ENCODE results near the gene UROC1.
A peak's percentile ranks its signal among the peaks of the same experiment; 100 is the strongest.

UROC1 gene

DNA sequence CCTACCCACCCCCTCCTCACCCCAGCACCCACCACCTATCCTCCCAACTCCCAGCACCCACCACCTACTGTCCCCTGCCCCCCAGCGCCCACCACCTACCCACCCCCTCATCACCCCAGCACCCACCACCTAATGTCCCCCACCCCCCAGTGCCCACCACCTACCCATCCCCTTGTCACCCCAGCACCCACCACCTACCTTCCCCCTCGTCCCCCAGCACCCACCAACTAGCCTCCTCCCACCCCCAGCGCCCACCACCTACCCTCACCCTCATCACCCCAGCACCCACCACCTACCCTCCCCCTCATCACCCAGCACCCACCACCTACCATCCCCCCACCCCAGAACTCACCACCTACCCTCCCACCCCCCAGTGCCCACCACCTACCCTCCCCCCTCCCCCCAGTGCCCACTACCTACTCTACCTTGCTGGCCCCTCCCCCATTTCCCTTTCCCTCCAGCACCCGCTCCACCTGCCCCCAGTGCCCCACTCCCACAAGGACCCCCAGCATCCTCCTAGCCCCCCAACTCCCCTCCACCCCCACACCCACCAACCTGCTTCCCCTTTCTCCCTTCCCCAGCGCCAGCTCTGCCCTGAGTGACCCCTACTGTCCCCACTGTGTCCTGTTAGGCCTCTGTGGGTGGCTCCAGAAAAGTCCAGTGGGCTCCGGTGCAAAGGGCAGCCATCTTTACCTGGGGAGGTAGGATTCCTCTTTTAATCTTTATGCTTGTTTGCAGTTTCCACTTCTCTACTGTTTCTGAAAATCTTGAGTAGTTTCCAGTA, 1.2 kb downstream of the UROC1 start:
- Histone ChIP-seq H3K36me3 (ENCODE audit: control insufficient read depth in 1 of 2, insufficient read depth in 2 of 2, low read depth in 1 of 2, low read length in 2 of 2) (no peaks in the 10 kb centered on the region), H3K9me3 (ENCODE audit: control insufficient read depth, low read length) (no peaks in the 10 kb centered on the region), H3K27me3 (ENCODE audit: control insufficient read depth in 1 of 2, insufficient read depth in 1 of 2, low read length in 2 of 2) (peaks cover 30 to 43% of the 10 kb centered on the region in 2 experiments), H3K79me1 (replicated peaks; ENCODE audit: low read length, poor library complexity, severe bottlenecking) (no peaks in the 10 kb centered on the region), H2BK12ac (ENCODE audit: low read length in 2 of 2) (no peak overlapping the region), H2BK120ac (ENCODE audit: low read depth, low read length) (no peak overlapping the region), H3K4me3 (ENCODE audit: insufficient read depth in 1 of 2, low read depth in 1 of 2, low read length in 2 of 2) (no peak overlapping the region), H3K18ac (ENCODE audit: low read depth in 1 of 2, low read length in 2 of 2) (no peak overlapping the region), H3K4me2 (ENCODE audit: low read length, poor library complexity, severe bottlenecking) (no peak overlapping the region), H2BK5ac (ENCODE audit: low read depth, low read length, poor library complexity, severe bottlenecking) (no peak overlapping the region), H3K27ac (ENCODE audit: low read length, poor library complexity, severe bottlenecking) (no peak overlapping the region), H4K91ac (ENCODE audit: low read length) (no peak overlapping the region), H3K9ac (ENCODE audit: low read length) (no peak overlapping the region), H2BK15ac (ENCODE audit: low read depth, poor library complexity, severe bottlenecking) (no peak overlapping the region), H3K23ac (ENCODE audit: low read length in 2 of 2) (no peak overlapping the region), H3K14ac (ENCODE audit: low read length in 2 of 2) (no peak overlapping the region), H3K4me1 (ENCODE audit: control insufficient read depth, insufficient read depth, low read depth, low read length) (peaks cover 2% of the 10 kb centered on the region), H2AK5ac (ENCODE audit: low read length, severe bottlenecking) (no peak overlapping the region), H2AFZ (ENCODE audit: low read depth, low read length) (no peak overlapping the region), H4K8ac (ENCODE audit: low read length) (no peak overlapping the region), H3K4ac (ENCODE audit: low read depth in 1 of 2, low read length in 2 of 2) (no peak overlapping the region)
- WGBS = 70% methylated on average over 4 of the region's 6 CpGs
- DNase-seq = no peak

- H3K79me1 ChIP-seq (replicated peaks; ENCODE audit: low read length, poor library complexity, severe bottlenecking) = no peaks in the 10 kb centered on the region
- 89% methylated on average over 8 of the region's 8 CpGs for WGBS
- H3K4ac ChIP-seq (ENCODE audit: low read depth in 1 of 2, low read length in 2 of 2) = no peak overlapping the region
Observed at GRCh38 chr3:126515066-126515706, 2.4 kb downstream of the UROC1 start.

DNA sequence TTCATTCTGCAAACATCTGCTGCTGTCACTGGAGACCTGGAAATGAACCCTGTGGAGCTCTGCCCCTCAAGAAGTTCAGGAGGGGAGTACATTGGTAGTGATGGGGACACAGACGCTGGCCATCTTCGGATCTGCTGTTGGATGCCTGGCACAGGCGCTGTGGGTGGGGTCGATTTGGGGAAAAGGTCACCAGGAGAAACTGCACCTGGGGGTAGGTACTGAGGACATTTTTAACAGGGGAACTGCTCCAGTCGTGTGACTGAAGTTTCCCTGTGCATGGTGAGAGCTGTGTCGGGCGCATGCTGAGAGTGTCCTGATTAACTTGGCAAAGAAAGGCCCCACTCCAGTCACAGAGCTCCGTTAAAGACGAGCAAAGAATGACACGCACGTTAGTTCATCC, 3.4 kb downstream of the UROC1 start:
- peaks cover 32 to 43% of the 10 kb centered on the region in 2 experiments for H3K27me3 ChIP-seq (ENCODE audit: control insufficient read depth in 1 of 2, insufficient read depth in 1 of 2, low read length in 2 of 2)
- no peak for DNase-seq
- no peak overlapping the region for H3K14ac ChIP-seq (ENCODE audit: low read length in 2 of 2)
- H4K8ac ChIP-seq (ENCODE audit: low read length) = no peak overlapping the region
- H2BK15ac ChIP-seq (ENCODE audit: low read depth, poor library complexity, severe bottlenecking) = no peak overlapping the region
- H3K9me3 ChIP-seq (ENCODE audit: control insufficient read depth, low read length) = no peaks in the 10 kb centered on the region
- H3K4me3 ChIP-seq (ENCODE audit: insufficient read depth in 1 of 2, low read depth in 1 of 2, low read length in 2 of 2) = no peak overlapping the region
- no peak overlapping the region for H4K91ac ChIP-seq (ENCODE audit: low read length)
- H3K4ac ChIP-seq (ENCODE audit: low read depth in 1 of 2, low read length in 2 of 2) = no peak overlapping the region
- no peak overlapping the region for H2AK5ac ChIP-seq (ENCODE audit: low read length, severe bottlenecking)
- H3K4me1 ChIP-seq (ENCODE audit: control insufficient read depth, insufficient read depth, low read depth, low read length) = peaks cover 2% of the 10 kb centered on the region
- H3K79me1 ChIP-seq (replicated peaks; ENCODE audit: low read length, poor library complexity, severe bottlenecking) = no peaks in the 10 kb centered on the region
- no peak overlapping the region for H2BK120ac ChIP-seq (ENCODE audit: low read depth, low read length)
- H2BK12ac ChIP-seq (ENCODE audit: low read length in 2 of 2) = no peak overlapping the region
- WGBS = 80% methylated on average over 11 of the region's 11 CpGs
- H2AFZ ChIP-seq (ENCODE audit: low read depth, low read length) = no peak overlapping the region
- no peak overlapping the region for H3K23ac ChIP-seq (ENCODE audit: low read length in 2 of 2)
- no peak overlapping the region for H3K18ac ChIP-seq (ENCODE audit: low read depth in 1 of 2, low read length in 2 of 2)
- no peaks in the 10 kb centered on the region for H3K36me3 ChIP-seq (ENCODE audit: control insufficient read depth in 1 of 2, insufficient read depth in 2 of 2, low read depth in 1 of 2, low read length in 2 of 2)
- no peak overlapping the region for H2BK5ac ChIP-seq (ENCODE audit: low read depth, low read length, poor library complexity, severe bottlenecking)
- H3K27ac ChIP-seq (ENCODE audit: low read length, poor library complexity, severe bottlenecking) = no peak overlapping the region
- H3K9ac ChIP-seq (ENCODE audit: low read length) = no peak overlapping the region
- no peak overlapping the region for H3K4me2 ChIP-seq (ENCODE audit: low read length, poor library complexity, severe bottlenecking)

More at GRCh38 chr3:126515066-126515706, 2.4 kb downstream of the UROC1 start:
- Histone ChIP-seq H2BK120ac (ENCODE audit: low read depth, low read length) (no peak overlapping the region), H3K36me3 (ENCODE audit: control insufficient read depth in 1 of 2, insufficient read depth in 2 of 2, low read depth in 1 of 2, low read length in 2 of 2) (no peaks in the 10 kb centered on the region), H2BK12ac (ENCODE audit: low read length in 2 of 2) (no peak overlapping the region), H4K91ac (ENCODE audit: low read length) (no peak overlapping the region), H3K27ac (ENCODE audit: low read length, poor library complexity, severe bottlenecking) (no peak overlapping the region), H3K27me3 (ENCODE audit: control insufficient read depth in 1 of 2, insufficient read depth in 1 of 2, low read length in 2 of 2) (peaks cover 35 to 50% of the 10 kb centered on the region in 2 experiments), H3K23ac (ENCODE audit: low read length in 2 of 2) (no peak overlapping the region), H2BK5ac (ENCODE audit: low read depth, low read length, poor library complexity, severe bottlenecking) (no peak overlapping the region), H3K18ac (ENCODE audit: low read depth in 1 of 2, low read length in 2 of 2) (no peak overlapping the region), H3K4me1 (ENCODE audit: control insufficient read depth, insufficient read depth, low read depth, low read length) (peaks cover 2% of the 10 kb centered on the region), H3K14ac (ENCODE audit: low read length in 2 of 2) (no peak overlapping the region), H4K8ac (ENCODE audit: low read length) (no peak overlapping the region), H2BK15ac (ENCODE audit: low read depth, poor library complexity, severe bottlenecking) (no peak overlapping the region), H2AFZ (ENCODE audit: low read depth, low read length) (no peak overlapping the region), H3K9ac (ENCODE audit: low read length) (no peak overlapping the region), H3K4me3 (ENCODE audit: insufficient read depth in 1 of 2, low read depth in 1 of 2, low read length in 2 of 2) (no peak overlapping the region), H3K9me3 (ENCODE audit: control insufficient read depth, low read length) (no peaks in the 10 kb centered on the region), H2AK5ac (ENCODE audit: low read length, severe bottlenecking) (no peak overlapping the region), H3K4me2 (ENCODE audit: low read length, poor library complexity, severe bottlenecking) (no peak overlapping the region)
- DNase-seq = no peak

- H4K8ac ChIP-seq (ENCODE audit: low read length) = no peak overlapping the region
- H3K4me1 ChIP-seq (ENCODE audit: control insufficient read depth, insufficient read depth, low read depth, low read length) = peaks cover 4% of the 10 kb centered on the region
- H3K9me3 ChIP-seq (ENCODE audit: control insufficient read depth, low read length) = no peaks in the 10 kb centered on the region
- no peak overlapping the region for H2AK5ac ChIP-seq (ENCODE audit: low read length, severe bottlenecking)
- no peak overlapping the region for H3K14ac ChIP-seq (ENCODE audit: low read length in 2 of 2)
- no peak overlapping the region for H2BK12ac ChIP-seq (ENCODE audit: low read length in 2 of 2)
- H3K4me3 ChIP-seq (ENCODE audit: insufficient read depth in 1 of 2, low read depth in 1 of 2, low read length in 2 of 2) = no peak overlapping the region
- no peak overlapping the region for H2AFZ ChIP-seq (ENCODE audit: low read depth, low read length)
- no peak overlapping the region for H3K9ac ChIP-seq (ENCODE audit: low read length)
- H3K4me2 ChIP-seq (ENCODE audit: low read length, poor library complexity, severe bottlenecking) = no peak overlapping the region
- no peak for DNase-seq
- H3K36me3 ChIP-seq (ENCODE audit: control insufficient read depth in 1 of 2, insufficient read depth in 2 of 2, low read depth in 1 of 2, low read length in 2 of 2) = no peaks in the 10 kb centered on the region
- H3K79me1 ChIP-seq (replicated peaks; ENCODE audit: low read length, poor library complexity, severe bottlenecking) = no peaks in the 10 kb centered on the region
- 86% methylated on average over 12 of the region's 12 CpGs for WGBS
- no peak overlapping the region for H2BK5ac ChIP-seq (ENCODE audit: low read depth, low read length, poor library complexity, severe bottlenecking)
- no peak overlapping the region for H2BK15ac ChIP-seq (ENCODE audit: low read depth, poor library complexity, severe bottlenecking)
- no peak overlapping the region for H3K18ac ChIP-seq (ENCODE audit: low read depth in 1 of 2, low read length in 2 of 2)
- H3K4ac ChIP-seq (ENCODE audit: low read depth in 1 of 2, low read length in 2 of 2) = no peak overlapping the region
- H3K23ac ChIP-seq (ENCODE audit: low read length in 2 of 2) = no peak overlapping the region
- H3K27ac ChIP-seq (ENCODE audit: low read length, poor library complexity, severe bottlenecking) = no peak overlapping the region
- peaks cover 22 to 34% of the 10 kb centered on the region in 2 experiments for H3K27me3 ChIP-seq (ENCODE audit: control insufficient read depth in 1 of 2, insufficient read depth in 1 of 2, low read length in 2 of 2)
- no peak overlapping the region for H2BK120ac ChIP-seq (ENCODE audit: low read depth, low read length)
- H4K91ac ChIP-seq (ENCODE audit: low read length) = peak overlapping the region; percentile 25
Observed at GRCh38 chr3:126512916-126513650, 4.5 kb downstream of the UROC1 start.
